ENCODE measurements around the gene PEX11G. TPM values are rescaled to one million over a fixed set of nuclear protein-coding genes. Genes with fewer than 3 reads are reported as not detected.

The PEX11G gene
- total and polyA plus RNA-seq, 12 donors = 2.5 to 24.5 (median 13.8) TPM

GRCh38 chr19:7429638-7430282 is 59.1 kb downstream of the PEX11G start:
- H3K27ac ChIP-seq = no peak overlapping the region
- H3K27me3 ChIP-seq = no peaks in the 10 kb centered on the region
- H3K4me3 ChIP-seq = no peak overlapping the region
- TF ChIP-seq CTCF (IDR thresholded peaks at IDR 0.05) = no peak
- H3K9me3 ChIP-seq (replicated peaks in 1 of 3) = no peaks in the 10 kb centered on the region
- no peaks in the 10 kb centered on the region for H3K4me1 ChIP-seq (replicated peaks in 1 of 2)
- DNase-seq = no peak
- WGBS, 4 donors = 76 to 90% (median 85%) methylated on average over 8 of the region's 8 CpGs
- no peaks in the 10 kb centered on the region for H3K36me3 ChIP-seq (replicated peaks in 1 of 2)
- intact Hi-C loops (cut with DNase I) = no loop called here

- H3K9me3 ChIP-seq (replicated peaks in 1 of 3) = no peaks in the 10 kb centered on the region
- H3K27ac ChIP-seq = no peak overlapping the region
- H3K4me1 ChIP-seq (replicated peaks in 1 of 2) = no peaks in the 10 kb centered on the region
- 90 to 96% (median 92%) methylated on average over 13 to 20 of the region's 20 CpGs for WGBS, 4 donors
- intact Hi-C loops (cut with DNase I) = no loop called here
- no peak for TF ChIP-seq CTCF (IDR thresholded peaks at IDR 0.05)
- H3K4me3 ChIP-seq = no peak overlapping the region
- DNase-seq = no peak
- no peaks in the 10 kb centered on the region for H3K27me3 ChIP-seq
- no peaks in the 10 kb centered on the region for H3K36me3 ChIP-seq (replicated peaks in 1 of 2)
Measured at GRCh38 chr19:7428651-7429113, 60.2 kb downstream of the PEX11G start.

GRCh38 chr19:7427944-7428343 is 60.9 kb downstream of the PEX11G start:
- no peak overlapping the region for H3K4me3 ChIP-seq
- intact Hi-C loops (cut with DNase I) = no loop called here
- WGBS, 4 donors = 75 to 88% (median 84%) methylated on average over 5 of the region's 5 CpGs
- H3K36me3 ChIP-seq (replicated peaks in 1 of 2) = no peaks in the 10 kb centered on the region
- TF ChIP-seq POLR2A (IDR thresholded peaks at IDR 0.05) = no peak
- TF ChIP-seq CTCF (IDR thresholded peaks at IDR 0.05) = no peak
- H3K27me3 ChIP-seq = no peaks in the 10 kb centered on the region
- no peak for DNase-seq
- H3K9me3 ChIP-seq (replicated peaks in 1 of 3) = no peaks in the 10 kb centered on the region
- no peaks in the 10 kb centered on the region for H3K4me1 ChIP-seq (replicated peaks in 1 of 2)
- H3K27ac ChIP-seq = no peak overlapping the region

- Histone ChIP-seq H3K4me1 (replicated peaks in 1 of 2) (no peaks in the 10 kb centered on the region), H3K9me3 (replicated peaks in 1 of 3) (no peaks in the 10 kb centered on the region), H3K36me3 (replicated peaks in 1 of 2) (no peaks in the 10 kb centered on the region), H3K4me3 (no peak overlapping the region), H3K27ac (no peak overlapping the region), H3K27me3 (no peaks in the 10 kb centered on the region)
- WGBS, 4 donors = 79 to 95% (median 82%) methylated on average over 6 to 9 of the region's 9 CpGs
- TF ChIP-seq POLR2A (IDR thresholded peaks at IDR 0.05) (no peak), CTCF (IDR thresholded peaks at IDR 0.05) (no peak)
- intact Hi-C loops (cut with DNase I) = no loop called here
- no peak for DNase-seq
Measured at GRCh38 chr19:7426986-7427385, 61.8 kb downstream of the PEX11G start.

Other genes starting within 250 kb of the PEX11G start
- 100 to 1,000 TPM in 6 of 9 donors, 10 to 100 TPM in 3; 70.1 to 327 (median 110) TPM for gene INSR, start 194.6 kb downstream of the PEX11G start, total RNA-seq
- gene INSR, start 194.6 kb downstream of the PEX11G start, polyA plus RNA-seq = 10 to 100 TPM; 19.0 to 59.4 (median 42.1) TPM
- 10 to 100 TPM; 16.9 to 52.3 (median 37.0) TPM for gene ARHGEF18, start 140.1 kb downstream of the PEX11G start, total RNA-seq
- gene ARHGEF18, start 140.1 kb downstream of the PEX11G start, polyA plus RNA-seq = 10 to 100 TPM in 2 of 3 donors, 1 to 10 TPM in 1; 5.9 to 20.4 (median 12.5) TPM
- gene ZNF358, start 27.1 kb upstream of the PEX11G start, total RNA-seq = 100 to 1,000 TPM in 5 of 9 donors, 10 to 100 TPM in 4; 12.8 to 113 (median 101) TPM
- 100 to 1,000 TPM in 2 of 3 donors, 10 to 100 TPM in 1; 30.3 to 197 (median 148) TPM for gene ZNF358, start 27.1 kb upstream of the PEX11G start, polyA plus RNA-seq
- 10 to 100 TPM in 8 of 9 donors, 1 to 10 TPM in 1; 6.0 to 100.0 (median 49.4) TPM for gene MCOLN1, start 33.6 kb upstream of the PEX11G start, total RNA-seq
- 100 to 1,000 TPM in 1 of 3 donors, 10 to 100 TPM in 2; 23.0 to 212 (median 71.4) TPM for gene MCOLN1, start 33.6 kb upstream of the PEX11G start, polyA plus RNA-seq
- gene PNPLA6, start 46.7 kb upstream of the PEX11G start, total RNA-seq = 100 to 1,000 TPM in 5 of 9 donors, 10 to 100 TPM in 4; 23.7 to 257 (median 113) TPM
- gene PNPLA6, start 46.7 kb upstream of the PEX11G start, polyA plus RNA-seq = 100 to 1,000 TPM in 2 of 3 donors, 10 to 100 TPM in 1; 25.7 to 264 (median 110) TPM
- gene CAMSAP3, start 106.8 kb upstream of the PEX11G start, total RNA-seq = 10 to 100 TPM in 1 of 9 donors, 1 to 10 TPM in 7, under 1 TPM in 1; 0.61 to 10.0 (median 5.2) TPM
- 10 to 100 TPM in 1 of 3 donors, 1 to 10 TPM in 2; 1.7 to 18.9 (median 7.0) TPM for gene CAMSAP3, start 106.8 kb upstream of the PEX11G start, polyA plus RNA-seq
- gene XAB2, start 140.5 kb upstream of the PEX11G start, total RNA-seq = 10 to 100 TPM; 18.2 to 51.5 (median 43.7) TPM
- gene XAB2, start 140.5 kb upstream of the PEX11G start, polyA plus RNA-seq = 100 to 1,000 TPM in 1 of 3 donors, 10 to 100 TPM in 1, 1 to 10 TPM in 1; 7.1 to 121 (median 81.2) TPM
- 100 to 1,000 TPM in 5 of 9 donors, 10 to 100 TPM in 3, 1 to 10 TPM in 1; 3.7 to 155 (median 102) TPM for gene PET100, start 140.8 kb upstream of the PEX11G start, total RNA-seq
- 100 to 1,000 TPM in 2 of 3 donors, 10 to 100 TPM in 1; 80.0 to 655 (median 537) TPM for gene PET100, start 140.8 kb upstream of the PEX11G start, polyA plus RNA-seq
- 1 to 10 TPM in 5 of 9 donors, under 1 TPM in 1, not detected in 3; 0.92 to 3.2 (median 1.7) TPM for gene PCP2, start 144.7 kb upstream of the PEX11G start, total RNA-seq
- 1 to 10 TPM in 2 of 3 donors, not detected in 1; 5.1 to 7.4 TPM for gene PCP2, start 144.7 kb upstream of the PEX11G start, polyA plus RNA-seq
- gene STXBP2, start 148.1 kb upstream of the PEX11G start, total RNA-seq = 10 to 100 TPM; 12.2 to 90.8 (median 40.1) TPM
- 100 to 1,000 TPM in 1 of 3 donors, 10 to 100 TPM in 2; 15.5 to 121 (median 53.7) TPM for gene STXBP2, start 148.1 kb upstream of the PEX11G start, polyA plus RNA-seq
- gene RETN, start 180.0 kb upstream of the PEX11G start, total RNA-seq = 1 to 10 TPM in 1 of 9 donors, under 1 TPM in 4, not detected in 4; 0.54 to 3.9 (median 0.74) TPM
- gene RETN, start 180.0 kb upstream of the PEX11G start, polyA plus RNA-seq = 10 to 100 TPM in 2 of 3 donors, not detected in 1; 15.2 to 42.9 TPM
- 1 to 10 TPM in 1 of 9 donors, under 1 TPM in 6, not detected in 2; 0.26 to 1.9 (median 0.56) TPM for gene MCEMP1, start 188.1 kb upstream of the PEX11G start, total RNA-seq
- 1 to 10 TPM in 1 of 3 donors, under 1 TPM in 2; 0.47 to 1.4 (median 0.48) TPM for gene MCEMP1, start 188.1 kb upstream of the PEX11G start, polyA plus RNA-seq
- 100 to 1,000 TPM in 8 of 9 donors, 10 to 100 TPM in 1; 85.3 to 227 (median 145) TPM for gene TRAPPC5, start 191.8 kb upstream of the PEX11G start, total RNA-seq
- gene TRAPPC5, start 191.8 kb upstream of the PEX11G start, polyA plus RNA-seq = 100 to 1,000 TPM in 2 of 3 donors, 1 to 10 TPM in 1; 5.6 to 502 (median 471) TPM
- gene FCER2, start 213.1 kb upstream of the PEX11G start, total RNA-seq = under 1 TPM in 5 of 9 donors, not detected in 4; 0.28 to 0.61 (median 0.42) TPM
- 1 to 10 TPM in 1 of 3 donors, under 1 TPM in 1, not detected in 1; 0.54 to 2.6 TPM for gene FCER2, start 213.1 kb upstream of the PEX11G start, polyA plus RNA-seq
- 1 to 10 TPM in 1 of 9 donors, under 1 TPM in 4, not detected in 4; 0.54 to 1.5 (median 0.83) TPM for gene CLEC4G, start 243.1 kb upstream of the PEX11G start, total RNA-seq
- 1 to 10 TPM in 2 of 3 donors, under 1 TPM in 1; 0.26 to 2.2 (median 1.8) TPM for gene CLEC4G, start 243.1 kb upstream of the PEX11G start, polyA plus RNA-seq

Measured in adrenal gland (tissue), 12 donors.